H9 (cell line): ENCODE results near the gene YOD1. TPM values are rescaled to one million over a fixed set of nuclear protein-coding genes. Genes with fewer than 3 reads are reported as not detected.

Source experiments
- DNase-seq: peaks from one replicate; pipeline ENCODE4 v3.0.0-alpha.2; 2017
- H2AFZ ChIP-seq: one replicate; pipeline ENCODE4 v1.6.1; 2013; ENCODE audit warnings: mild to moderate bottlenecking, low read length, control low read depth, moderate library complexity
- H2AK5ac ChIP-seq: 2 replicates; pipeline ENCODE4 v1.6.1; 2013; ENCODE audit warnings: low read length, control low read depth, mixed read lengths; ENCODE audit not compliant: insufficient read length
- H2BK120ac ChIP-seq: one replicate; pipeline ENCODE4 v1.6.1; 2013; ENCODE audit warnings: low read depth, mild to moderate bottlenecking, low read length, control low read depth, inconsistent platforms; ENCODE audit not compliant: poor library complexity, severe bottlenecking
- H2BK12ac ChIP-seq: 2 replicates; pipeline ENCODE4 v1.6.1; 2013; ENCODE audit warnings: low read length, control low read depth, mixed read lengths, low read depth; ENCODE audit not compliant: insufficient read length
- H2BK15ac ChIP-seq: 2 replicates; pipeline ENCODE4 v1.6.1; 2013; ENCODE audit warnings: low read depth, low read length, control low read depth
- H2BK20ac ChIP-seq: one replicate; pipeline ENCODE4 v1.6.1; 2013; ENCODE audit warnings: low read depth, mild to moderate bottlenecking, low read length, control low read depth, inconsistent platforms; ENCODE audit not compliant: poor library complexity, severe bottlenecking
- H2BK5ac ChIP-seq: 2 replicates; pipeline ENCODE4 v1.6.1; 2013; ENCODE audit warnings: low read length, control low read depth, mixed read lengths; ENCODE audit not compliant: insufficient read length
- H3K14ac ChIP-seq: 2 replicates; pipeline ENCODE4 v1.6.1; 2013; ENCODE audit warnings: low read length, control low read depth; ENCODE audit not compliant: insufficient read depth
- H3K18ac ChIP-seq: 2 replicates; pipeline ENCODE4 v1.6.1; 2013; ENCODE audit warnings: low read depth, mild to moderate bottlenecking, mixed read lengths, low read length, control low read depth; ENCODE audit not compliant: insufficient read length
- H3K23ac ChIP-seq: 2 replicates; pipeline ENCODE4 v1.6.1; 2013; ENCODE audit warnings: low read length, control low read depth, mixed read lengths, low read depth; ENCODE audit not compliant: insufficient read length
- H3K23me2 ChIP-seq: 2 replicates; pipeline ENCODE4 v1.6.1; 2013; ENCODE audit warnings: low read depth, mild to moderate bottlenecking, mixed read lengths, low read length, control low read depth; ENCODE audit not compliant: insufficient read length, poor library complexity, severe bottlenecking
- H3K27ac ChIP-seq: 2 replicates; pipeline ENCODE4 v1.5.1; 2013; ENCODE audit warnings: low read length, control low read depth, mixed read lengths, low read depth; ENCODE audit not compliant: insufficient read length
- H3K27me3 ChIP-seq: 2 replicates; pipeline ENCODE4 v1.6.1; 2013; ENCODE audit warnings: low read length, control low read depth, inconsistent platforms; ENCODE audit not compliant: insufficient read depth
- H3K4ac ChIP-seq: 2 replicates; pipeline ENCODE4 v1.6.1; 2013; ENCODE audit warnings: low read depth, mild to moderate bottlenecking, control low read depth, inconsistent platforms, low read length, moderate library complexity
- H3K4me1 ChIP-seq: 2 replicates; pipeline ENCODE4 v1.6.1; 2013; ENCODE audit warnings: low read length, control low read depth, inconsistent platforms; ENCODE audit not compliant: insufficient read depth
- H3K4me2 ChIP-seq: 2 replicates; pipeline ENCODE4 v1.6.1; 2013; ENCODE audit warnings: low read length, control low read depth, mixed read lengths; ENCODE audit not compliant: insufficient read length, insufficient read depth
- H3K56ac ChIP-seq: 2 replicates; pipeline ENCODE4 v1.6.1; 2013; ENCODE audit warnings: low read depth, mild to moderate bottlenecking, mixed read lengths, low read length, control low read depth; ENCODE audit not compliant: insufficient read length
- H3K79me1 ChIP-seq: 2 replicates; pipeline ENCODE4 v1.6.1; 2013; ENCODE audit warnings: low read depth, mild to moderate bottlenecking, moderate library complexity, low read length, control low read depth, inconsistent platforms; ENCODE audit not compliant: insufficient read depth, poor library complexity, severe bottlenecking
- H3K79me2 ChIP-seq: 2 replicates; pipeline ENCODE4 v1.6.1; 2013; ENCODE audit warnings: low read length, control low read depth, inconsistent platforms; ENCODE audit not compliant: insufficient read depth
- H3K9ac ChIP-seq: 2 replicates; pipeline ENCODE4 v1.6.1; 2013; ENCODE audit warnings: low read length, control low read depth, mixed read lengths; ENCODE audit not compliant: insufficient read length; ENCODE audit errors: extremely low read depth
- H3K9me3 ChIP-seq: one replicate; pipeline ENCODE4 v1.6.1; 2013; ENCODE audit warnings: low read depth, low read length, inconsistent platforms; ENCODE audit not compliant: control insufficient read depth
- H3T11ph ChIP-seq: one replicate; pipeline ENCODE4 v1.6.1; 2013; ENCODE audit warnings: mild to moderate bottlenecking, low read length, control low read depth, inconsistent platforms
- H4K20me1 ChIP-seq: one replicate; pipeline ENCODE4 v1.6.1; 2013; ENCODE audit not compliant: control insufficient read depth, insufficient read length, insufficient read depth
- H4K5ac ChIP-seq: 2 replicates; pipeline ENCODE4 v1.6.1; 2013; ENCODE audit warnings: low read depth, mild to moderate bottlenecking, mixed read lengths, low read length, control low read depth; ENCODE audit not compliant: insufficient read length
- H4K8ac ChIP-seq: replicated peaks from 2 replicates; pipeline ENCODE4 v1.6.1; 2013; ENCODE audit warnings: low read length, control low read depth, mixed read lengths, low read depth; ENCODE audit not compliant: insufficient read length
- H4K91ac ChIP-seq: 2 replicates; pipeline ENCODE4 v1.6.1; 2013; ENCODE audit warnings: low read depth, mild to moderate bottlenecking, moderate library complexity, mixed read lengths, low read length, control low read depth; ENCODE audit not compliant: insufficient read length
- H3K27ac Mint-ChIP-seq, 3 experiments: 2 replicates in 2 of 3; 3 replicates in 1 of 3; pipeline ENCODE4 v1.8.0; 2020 to 2021; ENCODE audit warnings: mixed read lengths in 3 of 3, mild to moderate bottlenecking in 1 of 3, moderate library complexity in 1 of 3
- H3K27me3 Mint-ChIP-seq: 2 replicates; pipeline ENCODE4 v1.8.0; 2021; ENCODE audit warnings: low read depth, mild to moderate bottlenecking, moderate library complexity, mixed read lengths
- H3K36me3 Mint-ChIP-seq, 3 experiments: 2 replicates in 2 of 3; 3 replicates in 1 of 3; pipeline ENCODE4 v1.8.0; 2020 to 2021; ENCODE audit warnings: low read depth in 3 of 3, mixed read lengths in 3 of 3; ENCODE audit not compliant: insufficient read depth in 1 of 3
- H3K4me1 Mint-ChIP-seq, 2 experiments: 2 replicates each; pipeline ENCODE4 v1.8.0; 2020; ENCODE audit warnings: mixed read lengths in 2 of 2
- H3K4me3 Mint-ChIP-seq, 2 experiments: 2 replicates in 1 of 2; 3 replicates in 1 of 2; pipeline ENCODE4 v1.8.0; 2020 to 2021; ENCODE audit warnings: mild to moderate bottlenecking in 2 of 2, mixed read lengths in 2 of 2, moderate library complexity in 1 of 2
- H3K9me3 Mint-ChIP-seq, 2 experiments: 2 replicates in 1 of 2; 3 replicates in 1 of 2; pipeline ENCODE4 v1.8.0; 2020; ENCODE audit warnings: mild to moderate bottlenecking in 2 of 2, mixed read lengths in 2 of 2, moderate library complexity in 1 of 2
- WGBS: extraction: QIAGEN DNeasy Blood & Tissue Kit; methylation state at CpG from one replicate; pipeline ENCODE4 v1.1.7; 2013; ENCODE audit warnings: missing lambda C conversion rate, low lambda C conversion rate, mixed read lengths; ENCODE audit not compliant: insufficient read length; ENCODE audit errors: extremely low coverage; 5-methylcytosine and 5-hydroxymethylcytosine counted together
- total RNA-seq: library from RNA; stranded (reverse); gene quantifications from 2 replicates; pipeline ENCODE4 v1.2.1, GENCODE V29; 2021
- TF ChIP-seq, protein P1 (sequence below): fragments of 200-600 bp; sonication (generic); conservative IDR thresholded peaks from 3 replicates; pipeline ENCODE4 v1.8.0; 2021; ENCODE audit warnings: antibody characterized with exemption, mild to moderate bottlenecking

Gene YOD1
- total RNA-seq, 1 experiment from 2014 or later, result 8.6 TPM

- H2BK12ac ChIP-seq, result no peak overlapping the region
- no peaks in the 10 kb centered on the region for H4K20me1 ChIP-seq
- H3K27ac ChIP-seq, result no peak overlapping the region
- no peaks in the 10 kb centered on the region for H3K27me3 ChIP-seq
- Mint-ChIP-seq H3K4me1 (no peaks in the 10 kb centered on the region; a peak in 1 of 4 replicates), H3K9me3 (no peaks in the 10 kb centered on the region), H3K27me3 (no peaks in the 10 kb centered on the region), H3K36me3 (no peaks in the 10 kb centered on the region), H3K27ac (no peak overlapping the region), H3K4me3 (no peak overlapping the region)
- H3K79me1 ChIP-seq, result no peaks in the 10 kb centered on the region
- H4K5ac ChIP-seq, result no peak overlapping the region
- no peak overlapping the region for H4K8ac ChIP-seq
- H3K23me2 ChIP-seq, result no peaks in the 10 kb centered on the region
- no peak overlapping the region for H2AK5ac ChIP-seq
- H4K91ac ChIP-seq, result no peak overlapping the region
- no peak overlapping the region for H2BK20ac ChIP-seq
- no peak overlapping the region for H3K4ac ChIP-seq
- no peak overlapping the region for H2AFZ ChIP-seq
- H3K14ac ChIP-seq, result no peak overlapping the region
- H3K56ac ChIP-seq, result no peak overlapping the region
- no peak overlapping the region for H3K4me2 ChIP-seq
- no peak overlapping the region for H2BK120ac ChIP-seq
- DNase-seq, result no peak
- H3K18ac ChIP-seq, result no peak overlapping the region
- H3K4me1 ChIP-seq, result no peaks in the 10 kb centered on the region
- H2BK5ac ChIP-seq, result no peak overlapping the region
- H3K9ac ChIP-seq, result no peak overlapping the region
- no peaks in the 10 kb centered on the region for H3K9me3 ChIP-seq
- H2BK15ac ChIP-seq, result no peak overlapping the region
- TF ChIP-seq, protein P1, sequence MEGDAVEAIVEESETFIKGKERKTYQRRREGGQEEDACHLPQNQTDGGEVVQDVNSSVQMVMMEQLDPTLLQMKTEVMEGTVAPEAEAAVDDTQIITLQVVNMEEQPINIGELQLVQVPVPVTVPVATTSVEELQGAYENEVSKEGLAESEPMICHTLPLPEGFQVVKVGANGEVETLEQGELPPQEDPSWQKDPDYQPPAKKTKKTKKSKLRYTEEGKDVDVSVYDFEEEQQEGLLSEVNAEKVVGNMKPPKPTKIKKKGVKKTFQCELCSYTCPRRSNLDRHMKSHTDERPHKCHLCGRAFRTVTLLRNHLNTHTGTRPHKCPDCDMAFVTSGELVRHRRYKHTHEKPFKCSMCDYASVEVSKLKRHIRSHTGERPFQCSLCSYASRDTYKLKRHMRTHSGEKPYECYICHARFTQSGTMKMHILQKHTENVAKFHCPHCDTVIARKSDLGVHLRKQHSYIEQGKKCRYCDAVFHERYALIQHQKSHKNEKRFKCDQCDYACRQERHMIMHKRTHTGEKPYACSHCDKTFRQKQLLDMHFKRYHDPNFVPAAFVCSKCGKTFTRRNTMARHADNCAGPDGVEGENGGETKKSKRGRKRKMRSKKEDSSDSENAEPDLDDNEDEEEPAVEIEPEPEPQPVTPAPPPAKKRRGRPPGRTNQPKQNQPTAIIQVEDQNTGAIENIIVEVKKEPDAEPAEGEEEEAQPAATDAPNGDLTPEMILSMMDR, result peak; percentile 20; the same call in 1 of the 3 replicates
- no peak overlapping the region for H3T11ph ChIP-seq
- WGBS, result no CpG with 5 or more reads among the region's 4 CpGs
- H3K79me2 ChIP-seq, result no peaks in the 10 kb centered on the region
- H3K23ac ChIP-seq, result no peak overlapping the region
Measured at GRCh38 chr1:207091200-207091908, 40.3 kb upstream of the YOD1 start.
